COLO668 (cell line): Measurements from ENCODE around the gene SPHK2.

Source experiments
- DNase-seq: peaks from one replicate; lab custom pipeline; 2025; ENCODE audit not compliant: unreplicated experiment; lab: John Stamatoyannopoulos, UW

SPHK2 gene

DNA sequence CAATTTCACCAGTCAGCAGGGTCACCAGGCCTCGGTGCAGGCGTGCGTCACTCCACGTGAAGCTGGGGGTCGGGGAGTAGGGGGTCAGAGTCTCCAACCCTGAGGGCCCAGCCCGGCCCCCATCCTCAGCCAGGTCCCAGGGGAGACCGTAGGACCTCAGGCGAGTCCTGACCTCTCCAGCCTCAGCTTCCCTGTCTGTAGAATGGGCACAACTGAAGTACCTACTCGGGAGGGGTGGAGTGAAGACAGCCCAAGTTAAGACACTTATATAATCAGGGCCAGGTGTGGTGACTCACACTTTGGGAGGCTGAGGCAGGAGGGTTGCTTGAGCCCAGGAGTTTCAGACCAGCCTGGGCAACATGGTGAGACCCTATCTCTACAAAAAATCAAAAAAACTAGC lies 15.5 kb upstream of the SPHK2 start:
- no peak for DNase-seq

DNA sequence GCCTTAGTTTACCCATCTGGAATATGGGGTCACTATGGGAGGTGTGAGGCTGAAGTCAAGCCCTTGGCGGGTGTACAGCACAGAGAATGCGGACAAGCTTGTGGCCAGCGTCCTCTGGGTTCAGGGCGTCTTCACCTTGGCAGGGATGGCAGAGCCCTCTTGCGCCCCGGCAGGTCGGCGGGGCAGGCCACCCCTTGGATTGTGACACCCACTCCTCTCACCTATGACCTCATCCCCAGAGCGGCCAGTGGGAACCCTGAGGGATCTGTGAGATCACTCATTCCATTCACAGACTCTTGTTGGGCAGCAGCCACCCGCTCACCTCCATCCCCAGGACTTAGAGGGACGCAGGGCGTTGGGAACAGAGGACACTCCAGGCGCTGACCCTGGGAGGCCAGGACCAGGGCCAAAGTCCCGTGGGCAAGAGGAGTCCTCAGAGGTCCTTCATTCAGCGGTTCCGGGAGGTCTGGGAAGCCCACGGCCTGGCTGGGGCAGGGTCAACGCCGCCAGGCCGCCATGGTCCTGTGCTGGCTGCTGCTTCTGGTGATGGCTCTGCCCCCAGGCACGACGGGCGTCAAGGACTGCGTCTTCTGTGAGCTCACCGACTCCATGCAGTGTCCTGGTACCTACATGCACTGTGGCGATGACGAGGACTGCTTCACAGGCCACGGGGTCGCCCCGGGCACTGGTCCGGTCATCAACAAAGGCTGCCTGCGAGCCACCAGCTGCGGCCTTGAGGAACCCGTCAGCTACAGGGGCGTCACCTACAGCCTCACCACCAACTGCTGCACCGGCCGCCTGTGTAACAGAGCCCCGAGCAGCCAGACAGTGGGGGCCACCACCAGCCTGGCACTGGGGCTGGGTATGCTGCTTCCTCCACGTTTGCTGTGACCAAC lies 12.6 kb upstream of the SPHK2 start, which contains the start of gene SPACA4:
SPACA4 (plus strand) TSS at position 280 of the 896 bp plus-strand sequence; CDS start at position 517, 237 bp downstream.
- DNase-seq: no peak

DNA sequence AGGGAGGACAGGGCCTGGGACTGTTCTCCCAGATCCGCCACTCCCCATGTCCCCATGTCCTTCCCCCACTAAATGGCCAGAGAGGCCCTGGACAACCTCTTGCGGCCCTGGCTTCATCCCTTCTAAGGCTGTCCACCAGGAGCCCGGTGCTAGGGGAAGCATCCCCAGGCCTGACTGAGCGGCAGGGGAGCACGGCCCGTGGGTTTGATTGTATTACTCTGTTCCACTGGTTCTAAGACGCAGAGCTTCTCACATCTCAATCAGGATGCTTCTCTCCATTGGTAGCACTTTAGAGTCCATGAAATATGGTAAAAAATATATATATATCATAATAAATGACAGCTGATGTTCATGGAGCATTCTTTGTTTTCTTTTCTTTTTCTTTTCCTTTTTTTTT lies 11.9 kb upstream of the SPHK2 start:
- no peak for DNase-seq

DNA sequence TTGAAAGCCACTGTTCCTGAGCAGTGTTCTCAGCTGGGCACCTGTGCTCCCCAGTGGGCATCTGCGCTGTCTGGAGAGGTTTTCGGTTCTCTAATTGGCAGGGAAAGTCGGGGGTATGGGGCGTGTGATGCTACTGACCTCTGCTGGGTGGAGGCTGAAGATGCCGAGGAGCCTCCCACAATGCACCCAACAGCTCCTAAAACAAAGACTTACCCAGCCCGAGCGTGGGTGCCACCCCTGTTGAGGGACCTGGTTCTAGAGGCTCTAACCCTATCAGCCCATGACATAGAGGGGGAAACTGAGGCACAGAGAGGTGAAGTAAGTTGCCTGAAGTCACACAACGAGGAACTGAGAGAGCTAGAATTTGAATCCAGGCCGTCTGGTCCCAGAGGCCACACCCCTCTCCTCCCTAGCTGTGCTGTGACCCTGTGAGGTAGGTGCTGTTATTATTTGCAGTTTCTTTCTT lies 10.5 kb upstream of the SPHK2 start:
- peak; percentile 66 for DNase-seq

DNA sequence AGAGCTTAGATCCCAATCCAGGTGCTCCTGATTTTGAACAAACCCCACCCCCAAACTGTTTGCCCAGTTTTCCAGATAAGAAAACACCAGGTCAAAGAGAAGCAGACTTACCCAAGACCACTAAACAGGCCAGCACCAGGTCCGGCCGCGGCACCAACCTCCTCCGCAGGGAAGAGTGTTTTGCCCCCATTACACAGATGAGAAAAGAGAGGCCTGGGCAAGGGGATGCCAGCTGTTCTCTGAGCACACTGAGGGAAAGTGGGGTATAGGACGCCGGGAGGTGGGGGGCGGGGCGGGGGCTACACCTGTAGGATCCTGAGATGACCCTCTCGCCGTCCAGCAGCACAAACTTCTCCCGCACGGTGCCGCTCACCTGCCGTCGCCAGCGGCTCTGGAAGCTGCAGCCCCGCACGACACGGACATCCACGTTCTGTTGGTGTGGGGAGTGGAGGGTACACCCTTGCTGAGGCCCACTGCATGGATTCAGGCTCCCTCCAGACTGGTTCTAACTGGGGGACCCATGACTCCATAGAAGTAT lies 9.7 kb upstream of the SPHK2 start:
- no peak for DNase-seq

DNA sequence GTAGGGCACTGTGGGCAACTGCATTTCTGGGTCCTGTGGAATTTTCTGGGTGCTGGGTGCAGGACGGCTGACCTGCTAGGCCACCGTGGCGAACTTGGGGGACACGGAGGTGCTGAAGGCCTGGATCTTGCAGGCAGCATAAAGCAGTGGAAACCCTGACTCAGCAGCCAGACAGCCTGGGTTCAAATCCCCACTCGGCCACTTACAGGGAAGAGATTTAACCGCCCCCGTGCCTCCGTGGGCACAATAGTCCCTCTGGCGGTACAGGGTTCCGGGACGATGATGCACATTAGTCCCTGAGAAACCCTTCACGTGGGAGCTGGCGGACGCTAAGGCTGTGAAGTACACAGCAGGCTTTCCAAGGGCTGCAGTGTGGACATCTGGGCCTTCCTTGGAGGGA lies 7.4 kb upstream of the SPHK2 start:
- no peak for DNase-seq

DNA sequence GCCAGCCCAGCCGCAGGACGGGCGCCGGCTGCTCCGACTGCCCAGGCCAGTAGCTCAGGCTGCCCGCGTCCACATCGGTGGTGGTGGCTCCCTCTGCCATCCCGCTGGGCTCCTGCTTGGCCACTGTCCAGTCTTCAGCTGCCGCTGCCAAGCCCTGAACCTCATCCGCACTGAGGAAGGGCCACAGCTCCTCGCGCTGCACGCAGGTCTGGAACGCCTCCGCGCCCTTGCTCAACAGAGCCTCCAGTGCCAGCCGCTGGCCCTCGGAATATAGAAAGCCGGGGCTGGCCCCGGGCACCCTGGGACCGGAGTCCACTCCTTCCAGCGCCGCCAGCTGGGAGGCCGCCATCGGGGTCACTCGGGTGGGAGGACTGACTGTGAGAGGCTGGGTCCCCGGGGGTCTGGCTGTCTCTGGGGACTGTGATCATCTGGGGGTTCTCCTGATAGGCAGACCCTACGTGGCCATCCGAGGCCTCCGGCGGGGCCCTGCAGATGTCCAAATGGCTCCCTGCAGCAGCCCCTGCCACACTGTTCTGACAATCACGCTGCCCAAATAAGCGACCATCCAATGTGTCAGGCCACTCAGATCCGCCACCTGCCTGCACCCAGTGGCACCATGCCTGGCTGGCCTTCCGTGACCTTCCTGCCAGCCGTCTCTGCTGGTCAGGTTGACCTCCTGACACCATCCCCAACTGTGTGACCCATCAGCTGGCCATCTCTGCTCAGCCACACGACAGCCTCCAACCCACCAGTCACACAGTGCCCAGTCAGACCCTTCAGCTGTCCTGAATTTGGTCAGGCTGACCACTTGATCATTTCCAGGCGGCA lies 6.1 kb upstream of the SPHK2 start:
- peak; percentile 16 for DNase-seq

DNA sequence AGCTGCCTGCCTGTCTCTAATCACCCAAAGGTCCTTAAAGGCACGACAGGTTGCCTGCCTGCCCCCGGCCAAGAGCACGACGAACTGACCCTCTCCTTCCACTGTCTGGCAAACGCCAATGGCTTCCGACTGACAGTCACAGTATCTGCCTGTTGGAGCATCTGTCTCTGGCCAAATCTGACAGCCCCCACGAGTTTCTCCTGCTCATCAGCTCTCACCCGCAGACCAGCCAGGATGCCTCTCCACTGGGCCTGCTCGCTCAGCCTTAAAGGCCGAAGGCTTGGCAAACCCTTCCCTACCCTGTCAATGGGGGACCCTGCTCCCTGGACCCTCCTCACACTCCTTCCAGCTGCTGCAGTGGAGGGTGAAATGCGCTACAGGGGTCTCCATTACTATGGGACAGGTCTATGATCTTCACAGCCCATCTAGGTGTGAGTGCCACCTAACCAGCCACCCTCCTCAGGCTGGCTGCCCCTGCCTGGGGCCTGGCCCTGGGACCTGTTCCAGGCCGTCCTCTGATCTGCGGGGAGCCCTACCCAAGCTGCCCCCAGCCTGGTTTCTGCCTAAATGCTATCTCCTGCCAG lies 5.4 kb upstream of the SPHK2 start:
- no peak for DNase-seq

DNA sequence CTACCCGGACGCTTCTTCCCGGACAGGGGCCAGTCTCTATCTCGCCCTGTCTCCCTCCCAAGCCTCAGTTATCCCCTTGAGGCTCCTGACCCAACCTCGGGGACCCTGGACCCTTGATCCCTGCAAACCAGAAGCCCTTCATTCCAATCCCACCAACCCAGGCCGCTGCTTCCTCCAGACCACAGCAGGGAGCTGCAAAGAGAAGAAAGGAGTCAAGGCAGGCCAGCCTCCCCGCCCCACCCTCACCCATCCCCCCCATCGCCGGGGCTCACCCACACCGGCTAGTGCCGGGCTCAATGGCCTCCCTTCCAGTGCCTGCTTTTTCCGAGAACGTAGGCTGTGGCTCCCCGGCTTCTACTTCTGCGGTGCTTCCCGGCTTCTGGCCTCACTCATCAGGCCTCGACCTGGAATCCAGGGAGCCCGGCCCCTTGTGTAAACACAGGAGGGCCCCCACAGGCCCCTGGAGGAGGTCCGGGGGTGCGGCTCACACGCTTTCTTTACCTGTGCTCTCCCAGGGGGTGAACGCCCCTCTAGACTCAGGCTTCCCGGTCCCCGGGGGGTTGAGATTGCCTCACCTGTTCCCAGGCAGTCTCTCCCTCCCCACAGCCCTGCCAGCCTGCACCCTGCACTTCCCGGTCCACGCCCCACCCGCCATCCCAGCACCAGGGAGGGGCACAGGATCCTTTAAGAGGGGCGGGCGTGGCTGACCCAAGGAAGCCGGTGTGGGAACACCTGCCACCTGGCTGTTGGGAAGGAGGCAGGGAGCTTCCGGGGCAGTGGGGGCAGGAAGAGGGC lies 4.7 kb upstream of the SPHK2 start, which contains the start of gene FAM83E:
FAM83E (minus strand) TSS at position 641 of the 795 bp plus-strand sequence. CDS start 1,704 bp downstream, outside the sequence.
- peak; percentile 92 for DNase-seq

DNA sequence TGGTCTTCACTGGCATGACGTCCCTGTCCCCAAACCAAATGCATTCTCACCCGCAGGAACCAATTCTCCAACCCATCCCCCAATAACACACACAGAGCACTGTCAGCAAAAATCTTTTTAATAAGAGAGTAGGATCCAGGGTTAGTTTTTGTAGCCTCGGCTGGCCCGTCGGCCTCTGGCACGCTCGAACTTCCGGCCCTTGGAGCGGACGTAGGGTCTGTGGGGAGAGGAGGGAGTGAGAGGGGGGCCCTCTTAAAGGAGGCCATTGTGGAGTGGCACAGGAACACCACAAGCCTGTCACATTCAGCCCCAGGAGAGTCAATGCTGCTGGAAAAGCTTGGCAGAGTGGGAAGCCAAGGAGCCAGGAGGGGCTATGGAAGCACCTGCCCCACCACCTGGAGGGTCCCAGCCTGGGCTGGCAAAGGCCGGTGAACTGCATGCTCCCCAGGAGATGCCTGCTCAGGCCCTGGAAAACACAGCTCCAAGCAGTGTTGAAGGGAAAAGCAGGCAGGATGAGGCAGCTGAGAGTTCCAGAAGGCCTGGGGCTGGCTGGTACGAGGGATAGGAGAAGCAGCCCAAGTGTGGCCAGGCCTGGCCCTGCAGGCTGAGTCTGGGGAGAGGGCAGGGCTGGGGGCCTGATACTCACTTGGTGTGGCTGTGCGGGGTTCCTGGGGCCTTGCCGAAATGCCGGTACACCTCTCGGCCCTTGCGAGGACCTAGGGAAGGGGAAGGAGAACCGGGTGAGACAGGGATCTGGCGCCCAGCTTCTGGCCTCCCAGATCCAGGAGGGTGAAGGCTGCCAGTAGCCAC lies 3.9 kb upstream of the SPHK2 start:
- no peak for DNase-seq

DNA sequence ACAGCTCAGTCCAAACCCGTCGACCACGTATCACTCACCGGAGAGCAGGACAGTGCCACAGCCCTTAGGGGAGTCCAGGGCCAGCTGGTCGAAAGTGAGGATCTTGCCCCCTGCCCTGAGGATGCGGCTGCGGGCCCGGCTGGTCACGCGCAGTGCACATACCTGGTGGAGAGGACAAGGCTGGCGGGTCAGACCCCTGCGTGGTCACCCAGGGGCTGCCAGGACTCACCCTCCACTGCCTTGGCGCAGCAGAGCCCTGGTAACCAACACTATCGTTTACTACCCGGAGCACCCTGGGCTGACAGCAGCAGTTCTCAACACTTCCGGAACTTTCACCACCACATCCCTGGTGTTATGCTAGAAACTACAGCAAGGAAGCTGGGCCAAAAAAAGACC lies 3.3 kb upstream of the SPHK2 start:
- no peak for DNase-seq

DNA sequence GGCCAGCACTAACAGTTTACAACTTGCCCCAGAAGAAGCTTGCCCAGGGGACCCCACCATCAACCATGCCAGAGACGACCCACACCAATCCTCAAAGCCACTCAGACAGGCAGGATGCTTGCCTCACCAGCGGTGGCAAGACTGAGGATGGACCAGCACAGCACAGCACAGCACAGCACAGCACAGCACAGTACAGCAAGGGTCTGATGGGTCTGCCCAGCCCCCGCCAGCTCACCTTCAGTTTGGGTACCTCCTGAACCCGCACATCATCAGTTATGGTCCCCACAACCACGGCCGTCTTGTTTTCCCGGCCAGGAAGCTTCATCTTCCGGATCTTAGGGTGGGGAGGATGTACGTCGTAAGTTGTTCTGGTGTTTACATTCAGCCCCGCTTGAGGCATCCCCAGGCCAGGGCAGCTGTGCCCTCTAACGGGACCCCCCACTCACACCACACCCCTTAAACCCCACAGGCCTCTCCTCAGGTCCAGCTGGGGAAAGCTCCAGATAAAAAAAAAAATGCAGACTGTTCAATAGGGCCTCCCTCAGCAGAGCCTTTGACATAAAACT lies 2.7 kb upstream of the SPHK2 start:
- DNase-seq: no peak

DNA sequence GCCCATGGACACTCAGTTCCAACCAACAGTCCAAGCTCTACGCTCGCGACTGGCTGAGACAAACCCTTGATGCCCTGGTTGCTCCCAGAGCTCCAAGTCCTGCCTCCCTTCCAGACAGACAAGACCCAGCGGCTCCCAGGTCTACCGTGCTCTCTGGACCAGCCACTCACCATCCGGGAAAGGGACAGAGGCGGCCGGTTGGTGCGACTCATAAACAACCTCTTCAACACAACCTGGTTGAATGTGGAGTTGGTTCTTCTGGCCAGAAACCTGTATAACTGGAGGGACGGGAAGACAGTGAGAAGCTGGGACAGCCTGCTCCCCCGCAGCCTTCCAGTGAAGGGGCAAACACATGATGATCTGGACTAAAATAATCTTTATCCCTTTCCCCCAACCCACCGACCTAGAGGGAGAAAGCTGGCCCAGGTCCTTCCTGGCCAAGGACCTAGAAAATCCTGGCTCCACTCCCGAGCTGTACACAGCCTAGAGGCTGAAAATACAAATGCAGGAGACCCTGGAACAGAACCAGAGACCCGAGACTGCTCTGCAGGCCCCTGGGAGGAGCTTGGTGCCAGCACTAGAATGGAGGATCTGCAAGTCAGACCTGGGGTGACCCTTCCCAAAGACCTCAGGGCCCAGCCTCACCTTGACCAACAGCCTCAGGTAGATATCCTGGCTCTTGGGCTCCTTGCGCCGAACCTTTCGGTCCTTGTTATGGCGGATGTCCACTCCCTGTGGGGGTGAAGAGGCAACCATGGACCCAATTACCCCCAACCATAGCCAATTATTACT lies 2.0 kb upstream of the SPHK2 start:
- no peak for DNase-seq

DNA sequence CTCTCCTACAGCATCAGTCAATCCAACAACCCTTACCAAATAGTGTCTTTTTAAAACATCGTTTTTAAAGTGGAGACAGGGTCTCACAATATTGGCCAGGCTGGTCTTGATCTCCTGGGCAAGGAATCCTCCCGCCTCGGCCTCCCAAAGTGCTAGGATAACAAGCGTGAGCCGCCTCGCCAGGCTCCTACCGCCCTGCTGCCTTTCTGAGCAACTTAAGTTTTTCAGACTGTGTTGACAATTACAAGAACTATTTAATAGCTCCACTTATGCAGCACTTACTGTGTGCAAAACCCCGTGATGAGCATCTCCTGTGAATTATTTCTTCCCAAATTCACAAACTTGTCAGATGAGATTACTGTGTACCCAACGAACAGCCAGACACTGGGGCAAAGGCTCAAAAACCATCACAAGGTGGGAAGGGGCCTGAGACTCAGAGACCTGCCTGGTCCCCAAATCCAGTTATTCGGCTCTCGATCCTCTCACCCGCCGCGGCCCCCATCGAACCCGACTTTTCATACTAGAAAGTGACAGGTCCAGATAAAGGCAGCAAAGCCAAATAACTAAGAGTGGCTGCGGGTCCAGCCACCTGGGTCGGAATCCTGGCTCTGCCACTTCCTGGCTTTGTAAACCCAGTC lies 909 bp upstream of the SPHK2 start:
- DNase-seq: peak; percentile 14

DNA sequence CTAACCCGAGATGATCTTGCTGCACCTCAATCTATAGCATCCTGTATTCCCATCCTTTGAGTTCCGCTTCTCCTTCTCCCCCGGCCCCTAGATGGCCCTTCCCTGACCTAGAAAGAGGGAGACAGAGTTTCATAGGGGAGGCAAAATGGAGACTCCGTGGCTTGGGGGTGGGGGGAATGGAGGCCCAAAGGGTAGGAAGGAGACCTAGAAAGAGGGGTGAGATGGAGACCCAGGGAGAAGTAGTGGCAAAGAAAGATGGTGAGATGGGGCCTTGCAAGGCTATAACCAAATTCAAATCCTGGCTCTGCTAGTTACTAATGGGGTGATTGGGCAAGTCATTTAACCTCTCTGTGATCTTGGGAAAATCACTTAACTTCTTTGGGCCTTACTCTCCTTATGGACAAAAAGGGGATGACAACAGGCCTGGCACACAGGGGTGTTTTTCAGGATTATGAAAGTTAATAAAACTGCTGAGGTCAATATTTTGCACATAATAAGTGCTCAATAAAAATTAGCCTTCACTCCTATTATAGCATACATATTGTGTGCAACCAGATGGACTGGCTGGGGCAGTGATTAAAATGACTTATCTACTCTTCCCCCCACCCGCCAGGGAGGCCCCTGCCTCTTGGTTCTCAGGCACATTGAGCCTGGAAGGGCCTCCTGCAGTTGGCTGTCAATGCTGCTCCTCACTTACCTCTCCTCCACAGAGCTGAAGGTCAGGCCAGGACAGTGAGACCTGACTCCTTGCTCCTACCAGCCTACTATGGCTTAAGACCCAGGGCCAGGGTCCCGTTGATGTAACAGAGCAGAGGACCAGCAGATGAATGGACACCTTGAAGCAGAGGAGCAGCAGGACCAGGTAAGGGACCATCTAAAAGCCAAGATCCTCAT lies 633 bp downstream of the SPHK2 start:
- no peak for DNase-seq

DNA sequence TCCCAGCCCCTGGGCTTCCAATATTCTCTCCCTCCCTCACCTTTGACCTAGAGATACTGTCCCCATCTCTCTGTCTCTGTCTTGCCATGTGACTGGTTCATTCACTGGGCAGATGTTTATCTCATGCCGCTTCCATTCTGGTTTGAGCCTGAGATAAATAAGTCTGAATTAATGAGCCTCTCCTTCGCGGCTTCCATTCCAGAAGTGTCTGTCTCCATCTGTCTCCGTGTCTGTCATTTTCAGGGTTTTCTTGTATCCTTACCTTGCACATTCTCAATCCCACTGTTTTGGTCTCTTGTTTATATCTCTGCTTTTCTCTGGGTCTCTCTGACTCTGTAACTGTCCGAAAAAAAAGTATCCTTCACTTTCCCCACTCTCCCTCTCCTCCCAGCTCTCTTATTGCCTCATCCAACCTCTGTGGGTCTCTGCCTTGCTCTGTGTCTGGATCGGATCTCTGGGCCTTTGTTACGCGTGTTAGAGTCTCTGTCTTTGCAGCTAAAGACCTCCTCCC lies 4.3 kb downstream of the SPHK2 start:
- no peak for DNase-seq
